ENCODE measurements around the gene PCBD1. TPM values are rescaled to one million over a fixed set of nuclear protein-coding genes. Genes with fewer than 3 reads are reported as not detected.
A peak's percentile ranks its signal among the peaks of the same experiment; 100 is the strongest.

The PCBD1 gene
- total RNA-seq, 1 experiment from 2014 or later, result 163 TPM

DNA sequence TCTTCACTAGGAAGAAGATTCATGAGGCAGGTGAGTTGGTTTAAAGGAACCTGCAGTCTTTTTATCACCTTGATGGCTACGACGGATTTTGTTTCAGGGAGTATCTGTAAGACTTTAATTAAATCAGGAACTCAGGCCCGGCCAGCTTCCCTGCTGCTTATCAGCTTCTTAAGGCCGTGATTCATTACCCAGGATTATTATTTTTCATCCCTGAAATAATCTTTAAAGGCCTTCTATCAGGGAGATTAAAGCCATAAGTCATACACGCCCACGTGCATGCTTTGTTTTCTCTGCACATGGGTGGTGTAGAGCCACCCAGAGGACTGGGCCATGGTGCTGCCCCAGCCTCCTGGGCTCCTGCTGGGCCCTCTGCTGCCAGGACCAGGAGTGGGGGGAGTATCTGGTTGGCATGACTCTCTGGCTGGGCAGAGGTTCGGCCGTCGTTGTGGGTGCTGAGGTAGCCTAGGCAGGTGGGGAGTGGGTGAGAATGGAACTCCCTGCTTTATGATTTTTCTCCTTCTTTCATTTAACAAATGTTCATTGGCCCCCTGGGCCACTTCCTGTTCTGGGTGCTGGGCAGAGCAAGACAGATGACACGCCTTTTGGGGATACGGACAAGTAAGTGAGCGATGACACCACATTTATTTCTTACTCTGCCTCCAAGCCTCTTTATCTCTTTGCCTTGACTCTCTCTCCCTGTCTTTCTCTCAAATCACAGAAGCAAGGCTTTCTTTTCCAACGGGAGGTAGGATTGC, 39.0 kb upstream of the PCBD1 start:
- H3K27ac ChIP-seq (ENCODE audit: low read depth, low read length), result peak overlapping the region; percentile 21; the same call in 1 of the 2 replicates
- ATAC-seq (peak; percentile 52), DNase-seq (ENCODE audit: low read depth, low spot score) (no peak)
- BruUV-seq (replicated peaks), result no TSS peak
- H3K27me3 ChIP-seq (ENCODE audit: insufficient read depth, low read length), result no peaks in the 10 kb centered on the region
- ChIA-PET POLR2A (no interaction called here), CTCF (interaction anchor here (1.4 kb wide), 1 partner anchor 357 kb away, joined by 5 read pairs; no protein-coding TSS in a partner anchor), RAD21 (ENCODE audit: low non-redundant PET in 1 of 2, low total read pairs in 2 of 2, uncharacterized antibody in 2 of 2, unreplicated experiment in 2 of 2) (no interaction called here)
- H4K20me1 ChIP-seq (ENCODE audit: insufficient read depth), result no peaks in the 10 kb centered on the region
- H3K79me2 ChIP-seq (ENCODE audit: insufficient read depth, low read length), result no peaks in the 10 kb centered on the region
- no peaks in the 10 kb centered on the region for H3K36me3 ChIP-seq (ENCODE audit: control insufficient read depth in 1 of 2, insufficient read depth in 2 of 2, low read length in 2 of 2)
- no peaks in the 10 kb centered on the region for H3K9me2 ChIP-seq (ENCODE audit: insufficient read depth)
- TF ChIP-seq CBX3 (IDR thresholded peaks at IDR 0.05; ENCODE audit: low read depth) (no peak), EGR1 (IDR thresholded peaks at IDR 0.05; ENCODE audit: low read depth) (peak; percentile 72), ZFX (IDR thresholded peaks at IDR 0.05) (no peak), SP1 (IDR thresholded peaks at IDR 0.05; ENCODE audit: low read depth) (no peak), FOSL1 (IDR thresholded peaks at IDR 0.05; ENCODE audit: low read depth) (no peak), RAD21 (IDR thresholded peaks at IDR 0.05; ENCODE audit: low read depth) (no peak), TCF7L2 (IDR thresholded peaks at IDR 0.05; ENCODE audit: borderline replicate concordance, extremely low read depth, insufficient read depth, insufficient read length) (no peak)
- H3K4me2 ChIP-seq (ENCODE audit: low read length), result peak overlapping the region; percentile 56
- H2AFZ ChIP-seq (ENCODE audit: low read depth, low read length, poor library complexity, severe bottlenecking), result peak overlapping the region; percentile 63
- H3K4me1 ChIP-seq (ENCODE audit: control insufficient read depth in 1 of 2, insufficient read depth in 2 of 2, low read length in 2 of 2), result peaks cover 34 to 44% of the 10 kb centered on the region in 2 experiments
- intact Hi-C loops (cut with micrococcal nuclease), result loop anchor here (1.0 to 5.0 kb wide), 2 partner anchors 282 to 345 kb away; no protein-coding TSS in a partner anchor
- H3K4me3 ChIP-seq (replicated peaks in 1 of 2; ENCODE audit: low read depth in 1 of 2, low read length in 2 of 2), result peak overlapping the region in 1 of 2 experiments; percentile 6; a peak in 1 of 4 replicates
- H3K9ac ChIP-seq (ENCODE audit: low read length), result no peak overlapping the region
- H3K9me3 ChIP-seq (ENCODE audit: control insufficient read depth in 1 of 2, insufficient read depth in 1 of 2, low read depth in 1 of 2, low read length in 2 of 2), result no peaks in the 10 kb centered on the region

- Histone ChIP-seq H3K4me1 (ENCODE audit: control insufficient read depth in 1 of 2, insufficient read depth in 2 of 2, low read length in 2 of 2) (peaks cover 34 to 41% of the 10 kb centered on the region in 2 experiments), H4K20me1 (ENCODE audit: insufficient read depth) (no peaks in the 10 kb centered on the region), H2AFZ (ENCODE audit: low read depth, low read length, poor library complexity, severe bottlenecking) (no peak overlapping the region), H3K27ac (ENCODE audit: low read depth, low read length) (peak overlapping the region; percentile 21; the same call in 1 of the 2 replicates), H3K9me2 (ENCODE audit: insufficient read depth) (no peaks in the 10 kb centered on the region), H3K79me2 (ENCODE audit: insufficient read depth, low read length) (no peaks in the 10 kb centered on the region), H3K4me2 (ENCODE audit: low read length) (peak overlapping the region; percentile 56), H3K9me3 (ENCODE audit: control insufficient read depth in 1 of 2, insufficient read depth in 1 of 2, low read depth in 1 of 2, low read length in 2 of 2) (no peaks in the 10 kb centered on the region), H3K4me3 (replicated peaks in 1 of 2; ENCODE audit: low read depth in 1 of 2, low read length in 2 of 2) (no peak overlapping the region), H3K27me3 (ENCODE audit: insufficient read depth, low read length) (no peaks in the 10 kb centered on the region), H3K9ac (ENCODE audit: low read length) (no peak overlapping the region), H3K36me3 (ENCODE audit: control insufficient read depth in 1 of 2, insufficient read depth in 2 of 2, low read length in 2 of 2) (no peaks in the 10 kb centered on the region)
- ChIA-PET CTCF (interaction anchor here (1.0 to 1.4 kb wide), 3 partner anchors 10 to 358 kb away, joined by 3 to 5 read pairs (median 3); no protein-coding TSS in a partner anchor), POLR2A (no interaction called here), RAD21 (ENCODE audit: low non-redundant PET in 1 of 2, low total read pairs in 2 of 2, uncharacterized antibody in 2 of 2, unreplicated experiment in 2 of 2) (no interaction called here)
- no TSS peak for BruUV-seq (replicated peaks)
- TF ChIP-seq ZFX (IDR thresholded peaks at IDR 0.05), result no peak
- intact Hi-C loops (cut with micrococcal nuclease), result loop anchor here (5.0 kb wide), 1 partner anchor 346 kb away; no protein-coding TSS in a partner anchor
- ATAC-seq (no peak), DNase-seq (ENCODE audit: low read depth, low spot score) (no peak)
Measured at GRCh38 chr10:70926226-70927000, 38.0 kb upstream of the PCBD1 start.
